ENCODE results near the gene PCK1.
A peak's percentile ranks its signal among the peaks of the same experiment; 100 is the strongest.
"Not testable (repeated sequence)": the region's sequence is repeated elsewhere in the genome, so short reads cannot be mapped to it uniquely, and the experiment has no call there.

PCK1 gene

GRCh38 chr20:57560554-57561355, at the start of gene PCK1:
Gene PCK1 (plus strand): TSS chr20:57561110. CDS start chr20:57561412, 302 bp downstream.
- DNase-seq, result no peak

- not testable (repeated sequence) for DNase-seq
Observed at GRCh38 chr20:57511709-57512108, 49.2 kb upstream of the PCK1 start.

- DNase-seq, result no peak
Observed at GRCh38 chr20:57512432-57512831, 48.5 kb upstream of the PCK1 start.

- DNase-seq, result no peak
Observed at GRCh38 chr20:57513199-57513598, 47.7 kb upstream of the PCK1 start.

GRCh38 chr20:57514273-57514751, 46.6 kb upstream of the PCK1 start:
- DNase-seq, result no peak

GRCh38 chr20:57517904-57518303, 43.0 kb upstream of the PCK1 start:
- DNase-seq, result no peak

GRCh38 chr20:57522380-57523140, 38.4 kb upstream of the PCK1 start:
- peak; percentile 10 for DNase-seq

GRCh38 chr20:57523782-57524181, 37.1 kb upstream of the PCK1 start:
- no peak for DNase-seq

GRCh38 chr20:57524511-57525176, 36.3 kb upstream of the PCK1 start, which contains the start of gene CTCFL:
Gene CTCFL (minus strand): TSS chr20:57525140. CDS start chr20:57524205, 935 bp downstream.
- DNase-seq, result no peak

- DNase-seq, result no peak
Observed at GRCh38 chr20:57525328-57526086, 35.4 kb upstream of the PCK1 start.

- peak; percentile 14 for DNase-seq
Observed at GRCh38 chr20:57526087-57526884, 34.6 kb upstream of the PCK1 start.

- DNase-seq, result no peak
Observed at GRCh38 chr20:57526885-57527460, 33.9 kb upstream of the PCK1 start.

- no peak for DNase-seq
Observed at GRCh38 chr20:57527728-57528127, 33.2 kb upstream of the PCK1 start.

- no peak for DNase-seq
Observed at GRCh38 chr20:57528148-57528547, 32.8 kb upstream of the PCK1 start.

GRCh38 chr20:57529160-57529585, 31.7 kb upstream of the PCK1 start:
- DNase-seq, result no peak

GRCh38 chr20:57529810-57530209, 31.1 kb upstream of the PCK1 start:
- DNase-seq, result no peak

- no peak for DNase-seq
Observed at GRCh38 chr20:57530327-57530981, 30.5 kb upstream of the PCK1 start.

GRCh38 chr20:57532104-57532503, 28.8 kb upstream of the PCK1 start:
- DNase-seq, result no peak

- DNase-seq, result no peak
Observed at GRCh38 chr20:57535297-57535696, 25.6 kb upstream of the PCK1 start.

GRCh38 chr20:57536120-57536708, 24.7 kb upstream of the PCK1 start:
- no peak for DNase-seq

Measured in stimulated activated CD4-positive, alpha-beta T cell treated with anti-CD3 and anti-CD28 coated beads, Interleukin-1b, Interleukin-23, amount 100 ng/mL, for 48 hours (primary cell).